ENCODE data around the gene EFCAB12. TPM values are rescaled to one million over a fixed set of nuclear protein-coding genes. Genes with fewer than 3 reads are reported as not detected.

EFCAB12 gene
- total and polyA plus RNA-seq, 2 of the 13 experiments (the other 11 are each of a cell fraction or from before 2014, with no cell fraction given), result 0.31 to 2.4 TPM

DNA sequence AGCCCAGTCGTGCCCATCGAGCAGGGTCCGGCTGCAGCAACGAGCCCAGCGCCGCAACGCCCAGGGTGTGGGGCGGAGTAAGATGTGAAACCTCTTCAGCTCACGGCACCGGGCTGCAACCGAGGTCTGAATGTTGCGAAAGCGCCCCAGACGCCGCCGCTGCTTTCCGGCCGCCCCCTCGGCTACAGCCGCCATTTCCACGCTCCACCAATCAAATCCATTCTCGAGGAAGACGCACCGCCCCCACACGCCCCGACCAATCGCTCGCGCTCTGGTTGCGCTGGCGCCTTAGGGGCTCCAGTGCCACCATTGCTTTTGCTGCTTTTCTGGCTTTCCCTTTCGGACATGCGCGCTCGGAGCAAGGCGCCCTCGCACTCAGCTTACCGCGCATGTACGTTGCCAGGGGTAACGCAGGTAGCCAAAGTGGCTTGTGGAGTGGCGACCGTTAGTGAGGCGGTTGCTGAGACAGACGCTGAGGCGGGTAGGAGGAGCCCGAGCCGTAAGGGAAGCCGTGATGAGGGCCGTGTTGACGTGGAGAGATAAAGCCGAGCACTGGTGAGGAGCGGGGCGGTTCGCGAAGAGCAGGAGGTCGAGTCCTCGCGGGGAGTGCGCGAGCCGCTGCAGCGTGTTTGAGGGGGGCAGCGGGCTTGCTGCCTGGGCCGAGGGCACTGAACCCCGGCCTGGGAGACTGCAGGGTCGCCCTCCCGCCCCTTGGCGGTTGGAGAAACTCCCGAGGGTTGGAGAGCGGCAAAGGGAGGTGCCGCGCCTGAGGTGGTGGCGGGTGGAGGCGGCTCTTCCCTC is 11.6 kb upstream of the EFCAB12 start, which contains the start of the genes IFT122 and MBD4 (continued):
- TF ChIP-seq, protein P1, sequence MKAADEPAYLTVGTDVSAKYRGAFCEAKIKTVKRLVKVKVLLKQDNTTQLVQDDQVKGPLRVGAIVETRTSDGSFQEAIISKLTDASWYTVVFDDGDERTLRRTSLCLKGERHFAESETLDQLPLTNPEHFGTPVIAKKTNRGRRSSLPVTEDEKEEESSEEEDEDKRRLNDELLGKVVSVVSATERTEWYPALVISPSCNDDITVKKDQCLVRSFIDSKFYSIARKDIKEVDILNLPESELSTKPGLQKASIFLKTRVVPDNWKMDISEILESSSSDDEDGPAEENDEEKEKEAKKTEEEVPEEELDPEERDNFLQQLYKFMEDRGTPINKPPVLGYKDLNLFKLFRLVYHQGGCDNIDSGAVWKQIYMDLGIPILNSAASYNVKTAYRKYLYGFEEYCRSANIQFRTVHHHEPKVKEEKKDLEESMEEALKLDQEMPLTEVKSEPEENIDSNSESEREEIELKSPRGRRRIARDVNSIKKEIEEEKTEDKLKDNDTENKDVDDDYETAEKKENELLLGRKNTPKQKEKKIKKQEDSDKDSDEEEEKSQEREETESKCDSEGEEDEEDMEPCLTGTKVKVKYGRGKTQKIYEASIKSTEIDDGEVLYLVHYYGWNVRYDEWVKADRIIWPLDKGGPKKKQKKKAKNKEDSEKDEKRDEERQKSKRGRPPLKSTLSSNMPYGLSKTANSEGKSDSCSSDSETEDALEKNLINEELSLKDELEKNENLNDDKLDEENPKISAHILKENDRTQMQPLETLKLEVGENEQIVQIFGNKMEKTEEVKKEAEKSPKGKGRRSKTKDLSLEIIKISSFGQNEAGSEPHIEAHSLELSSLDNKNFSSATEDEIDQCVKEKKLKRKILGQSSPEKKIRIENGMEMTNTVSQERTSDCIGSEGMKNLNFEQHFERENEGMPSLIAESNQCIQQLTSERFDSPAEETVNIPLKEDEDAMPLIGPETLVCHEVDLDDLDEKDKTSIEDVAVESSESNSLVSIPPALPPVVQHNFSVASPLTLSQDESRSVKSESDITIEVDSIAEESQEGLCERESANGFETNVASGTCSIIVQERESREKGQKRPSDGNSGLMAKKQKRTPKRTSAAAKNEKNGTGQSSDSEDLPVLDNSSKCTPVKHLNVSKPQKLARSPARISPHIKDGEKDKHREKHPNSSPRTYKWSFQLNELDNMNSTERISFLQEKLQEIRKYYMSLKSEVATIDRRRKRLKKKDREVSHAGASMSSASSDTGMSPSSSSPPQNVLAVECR (CRISPR knock-in tag; IDR thresholded peaks at IDR 0.05; ENCODE audit: borderline replicate concordance), result peak; percentile 98
- TF ChIP-seq ZNF331 (CRISPR knock-in tag; IDR thresholded peaks at IDR 0.05) (0 out of 2 replicates have a peak, but pooled peaks have one; percentile 24), ZNF816 (CRISPR knock-in tag; IDR thresholded peaks at IDR 0.05; ENCODE audit: borderline replicate concordance) (no peak), ARNT2 (CRISPR knock-in tag; IDR thresholded peaks at IDR 0.05; ENCODE audit: low read depth) (no peak; the same call in none of the 2 replicates), RFX3 (CRISPR knock-in tag; IDR thresholded peaks at IDR 0.05) (peak; percentile 95), HES4 (CRISPR knock-in tag; IDR thresholded peaks at IDR 0.05; ENCODE audit: borderline replicate concordance) (peak; percentile 22; the same call in 1 of the 2 replicates), HNRNPH1 (optimal IDR thresholded peaks at IDR 0.05; ENCODE audit: low read depth, low read length) (no peak), SIN3B (IDR thresholded peaks at IDR 0.05; ENCODE audit: low read length) (no peak; the same call in 1 of the 2 replicates), ZNF780A (CRISPR knock-in tag; IDR thresholded peaks at IDR 0.05) (no peak; the same call in 1 of the 2 replicates)
- TF ChIP-seq, protein P2, sequence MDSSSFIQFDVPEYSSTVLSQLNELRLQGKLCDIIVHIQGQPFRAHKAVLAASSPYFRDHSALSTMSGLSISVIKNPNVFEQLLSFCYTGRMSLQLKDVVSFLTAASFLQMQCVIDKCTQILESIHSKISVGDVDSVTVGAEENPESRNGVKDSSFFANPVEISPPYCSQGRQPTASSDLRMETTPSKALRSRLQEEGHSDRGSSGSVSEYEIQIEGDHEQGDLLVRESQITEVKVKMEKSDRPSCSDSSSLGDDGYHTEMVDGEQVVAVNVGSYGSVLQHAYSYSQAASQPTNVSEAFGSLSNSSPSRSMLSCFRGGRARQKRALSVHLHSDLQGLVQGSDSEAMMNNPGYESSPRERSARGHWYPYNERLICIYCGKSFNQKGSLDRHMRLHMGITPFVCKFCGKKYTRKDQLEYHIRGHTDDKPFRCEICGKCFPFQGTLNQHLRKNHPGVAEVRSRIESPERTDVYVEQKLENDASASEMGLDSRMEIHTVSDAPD (CRISPR knock-in tag; IDR thresholded peaks at IDR 0.05), result no peak; the same call in 1 of the 2 replicates
- TF ChIP-seq, protein P3, sequence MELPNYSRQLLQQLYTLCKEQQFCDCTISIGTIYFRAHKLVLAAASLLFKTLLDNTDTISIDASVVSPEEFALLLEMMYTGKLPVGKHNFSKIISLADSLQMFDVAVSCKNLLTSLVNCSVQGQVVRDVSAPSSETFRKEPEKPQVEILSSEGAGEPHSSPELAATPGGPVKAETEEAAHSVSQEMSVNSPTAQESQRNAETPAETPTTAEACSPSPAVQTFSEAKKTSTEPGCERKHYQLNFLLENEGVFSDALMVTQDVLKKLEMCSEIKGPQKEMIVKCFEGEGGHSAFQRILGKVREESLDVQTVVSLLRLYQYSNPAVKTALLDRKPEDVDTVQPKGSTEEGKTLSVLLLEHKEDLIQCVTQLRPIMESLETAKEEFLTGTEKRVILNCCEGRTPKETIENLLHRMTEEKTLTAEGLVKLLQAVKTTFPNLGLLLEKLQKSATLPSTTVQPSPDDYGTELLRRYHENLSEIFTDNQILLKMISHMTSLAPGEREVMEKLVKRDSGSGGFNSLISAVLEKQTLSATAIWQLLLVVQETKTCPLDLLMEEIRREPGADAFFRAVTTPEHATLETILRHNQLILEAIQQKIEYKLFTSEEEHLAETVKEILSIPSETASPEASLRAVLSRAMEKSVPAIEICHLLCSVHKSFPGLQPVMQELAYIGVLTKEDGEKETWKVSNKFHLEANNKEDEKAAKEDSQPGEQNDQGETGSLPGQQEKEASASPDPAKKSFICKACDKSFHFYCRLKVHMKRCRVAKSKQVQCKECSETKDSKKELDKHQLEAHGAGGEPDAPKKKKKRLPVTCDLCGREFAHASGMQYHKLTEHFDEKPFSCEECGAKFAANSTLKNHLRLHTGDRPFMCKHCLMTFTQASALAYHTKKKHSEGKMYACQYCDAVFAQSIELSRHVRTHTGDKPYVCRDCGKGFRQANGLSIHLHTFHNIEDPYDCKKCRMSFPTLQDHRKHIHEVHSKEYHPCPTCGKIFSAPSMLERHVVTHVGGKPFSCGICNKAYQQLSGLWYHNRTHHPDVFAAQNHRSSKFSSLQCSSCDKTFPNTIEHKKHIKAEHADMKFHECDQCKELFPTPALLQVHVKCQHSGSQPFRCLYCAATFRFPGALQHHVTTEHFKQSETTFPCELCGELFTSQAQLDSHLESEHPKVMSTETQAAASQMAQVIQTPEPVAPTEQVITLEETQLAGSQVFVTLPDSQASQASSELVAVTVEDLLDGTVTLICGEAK (IDR thresholded peaks at IDR 0.05), result no peak
- TF ChIP-seq, protein P3 (CRISPR knock-in tag; IDR thresholded peaks at IDR 0.05), result 0 out of 2 replicates have a peak, but pooled peaks have one; percentile 44

All from HepG2 (cell line).